GM23338 (cell line): ENCODE results near the gene TM6SF1. TPM values are rescaled to one million over a fixed set of nuclear protein-coding genes. Genes with fewer than 3 reads are reported as not detected.
A peak's percentile ranks its signal among the peaks of the same experiment; 100 is the strongest.
"Not testable (repeated sequence)": the region's sequence is repeated elsewhere in the genome, so short reads cannot be mapped to it uniquely, and the experiment has no call there.

ENCODE experiments used
- ATAC-seq: fragments of 200-7000 bp; cut with Tn5 transposase; 3 replicates; pipeline ENCODE4 v1.9.1; 2020
- DNase-seq: peaks from one replicate; pipeline ENCODE4 v3.0.0-alpha.2; 2015; ENCODE audit warnings: low spot score
- H2AFZ ChIP-seq: fragments of 200-600 bp; sonication (generic); 2 replicates; pipeline ENCODE4 v1.8.0; 2016; ENCODE audit warnings: antibody characterized with exemption, mild to moderate bottlenecking, moderate library complexity
- H3F3A ChIP-seq: fragments of 200-600 bp; sonication (generic); replicated peaks from 2 replicates; pipeline ENCODE4 v1.8.0; 2017; ENCODE audit warnings: antibody characterized with exemption, mixed run types, low read depth
- H3K27ac ChIP-seq: fragments of 200-600 bp; sonication (generic); 2 replicates; pipeline ENCODE4 v1.6.1; 2016; ENCODE audit warnings: low read depth
- H3K27me3 ChIP-seq: fragments of 200-600 bp; sonication (generic); 2 replicates; pipeline ENCODE4 v1.8.0; 2016; ENCODE audit warnings: mild to moderate bottlenecking, mixed run types, moderate library complexity; ENCODE audit not compliant: insufficient read depth
- H3K36me3 ChIP-seq: fragments of 200-600 bp; sonication (generic); 2 replicates; pipeline ENCODE4 v1.8.0; 2016; ENCODE audit warnings: mild to moderate bottlenecking; ENCODE audit not compliant: insufficient read depth
- H3K4me1 ChIP-seq: fragments of 200-600 bp; sonication (generic); 2 replicates; pipeline ENCODE4 v1.8.0; 2016; ENCODE audit warnings: mild to moderate bottlenecking, moderate library complexity; ENCODE audit not compliant: insufficient read depth
- H3K4me2 ChIP-seq: fragments of 200-600 bp; sonication (generic); 2 replicates; pipeline ENCODE4 v1.7.1; 2017; ENCODE audit warnings: mixed run types
- H3K4me3 ChIP-seq: fragments of 200-600 bp; sonication (generic); 2 replicates; pipeline ENCODE4 v1.6.1; 2016; ENCODE audit warnings: mixed run types
- H3K79me2 ChIP-seq: fragments of 200-600 bp; sonication (generic); replicated peaks from 2 replicates; pipeline ENCODE4 v1.8.0; 2017; ENCODE audit warnings: mild to moderate bottlenecking; ENCODE audit not compliant: insufficient read depth
- H3K9me2 ChIP-seq: fragments of 200-600 bp; sonication (generic); 2 replicates; pipeline ENCODE4 v1.8.0; 2017; ENCODE audit not compliant: insufficient read depth
- H4K20me1 ChIP-seq: fragments of 200-600 bp; sonication (generic); replicated peaks from 2 replicates; pipeline ENCODE4 v1.8.0; 2017; ENCODE audit warnings: mild to moderate bottlenecking; ENCODE audit not compliant: insufficient read depth
- H3K27ac Mint-ChIP-seq: 2 replicates; pipeline ENCODE4 v1.8.0; 2020; ENCODE audit warnings: inconsistent platforms, mild to moderate bottlenecking, moderate library complexity, mixed read lengths
- H3K27me3 Mint-ChIP-seq: 3 replicates; pipeline ENCODE4 v1.8.0; 2022; ENCODE audit warnings: low read depth, mild to moderate bottlenecking, moderate library complexity, mixed read lengths, inconsistent platforms; ENCODE audit not compliant: insufficient read depth, poor library complexity
- H3K36me3 Mint-ChIP-seq: 3 replicates; pipeline ENCODE4 v1.8.0; 2021; ENCODE audit warnings: low read depth, mild to moderate bottlenecking, inconsistent platforms, moderate library complexity, mixed read lengths
- H3K4me1 Mint-ChIP-seq: 3 replicates; pipeline ENCODE4 v1.8.0; 2020; ENCODE audit warnings: mild to moderate bottlenecking, inconsistent platforms, mixed read lengths
- H3K4me3 Mint-ChIP-seq: 3 replicates; pipeline ENCODE4 v1.8.0; 2021; ENCODE audit warnings: moderate library complexity, mild to moderate bottlenecking, inconsistent platforms, mixed read lengths
- H3K9me3 Mint-ChIP-seq: 3 replicates; pipeline ENCODE4 v1.8.0; 2020; ENCODE audit warnings: moderate library complexity, mild to moderate bottlenecking, inconsistent platforms, mixed read lengths
- CREB1 ChIP-seq: fragments of 250-450 bp; sonication (Bioruptor Pico); IDR thresholded peaks from 2 replicates; pipeline ENCODE4 v1.5.0; 2020; ENCODE audit warnings: low read depth, mild to moderate bottlenecking, moderate library complexity
- EZH2 ChIP-seq: fragments of 200-600 bp; sonication (generic); IDR thresholded peaks from one replicate; pipeline ENCODE4 v1.8.0; 2017; ENCODE audit warnings: antibody characterized with exemption, mild to moderate bottlenecking, low read depth; ENCODE audit not compliant: unreplicated experiment
- EZH2phosphoT487 ChIP-seq: fragments of 200-600 bp; sonication (generic); IDR thresholded peaks from one replicate; pipeline ENCODE4 v1.8.1; 2018; ENCODE audit warnings: antibody characterized with exemption; ENCODE audit not compliant: unreplicated experiment
- JUNB ChIP-seq: IDR thresholded peaks from one replicate; pipeline ENCODE4 v1.6.1; 2016; ENCODE audit warnings: antibody characterized with exemption; ENCODE audit not compliant: unreplicated experiment
- NANOG ChIP-seq: IDR thresholded peaks from 2 replicates; pipeline ENCODE4 v1.6.1; 2016; ENCODE audit warnings: antibody characterized with exemption, borderline replicate concordance
- POLR2AphosphoS5 ChIP-seq: IDR thresholded peaks from 2 replicates; pipeline ENCODE4 v1.6.1; 2016; ENCODE audit warnings: antibody characterized with exemption, low read depth
- REST ChIP-seq: IDR thresholded peaks from one replicate; pipeline ENCODE4 v1.6.1; 2018; ENCODE audit warnings: antibody characterized with exemption; ENCODE audit not compliant: unreplicated experiment
- STAT1 ChIP-seq: IDR thresholded peaks from one replicate; pipeline ENCODE4 v1.6.1; 2016; ENCODE audit warnings: antibody characterized with exemption; ENCODE audit not compliant: unreplicated experiment
- ZNF114 ChIP-seq: fragments of 250-450 bp; sonication (Bioruptor Pico); IDR thresholded peaks from 2 replicates; pipeline ENCODE4 v1.5.0; 2020; ENCODE audit warnings: mild to moderate bottlenecking, moderate library complexity
- ZNF331 ChIP-seq: fragments of 250-450 bp; sonication (Bioruptor Pico); IDR thresholded peaks from 2 replicates; pipeline ENCODE4 v1.5.0; 2020; ENCODE audit warnings: low read depth, mild to moderate bottlenecking, moderate library complexity
- polyA plus RNA-seq: library from polyadenylated mRNA; unstranded; fragments of >200 nt; fragmentation: Nextera tagmentation; extraction: Ambion mirVana; gene quantifications from 2 replicates; pipeline ENCODE4 v1.2.1, GENCODE V29; 2016
- total RNA-seq: library from RNA; depleted of rRNA; stranded (reverse); fragments of >200 nt; shearing (Covaris generic); gene quantifications from 2 replicates; pipeline ENCODE4 v1.2.3, GENCODE V29; 2014
- TF ChIP-seq, protein P1 (sequence below), 2 experiments: fragments of 200-600 bp in 1 of 2; sonication (generic) in 1 of 2; conservative IDR thresholded peaks; 2 replicates each; pipeline versions ENCODE4 v1.5.1 to v1.6.1; 2016 to 2017; ENCODE audit warnings: antibody characterized with exemption in 2 of 2, low read depth in 2 of 2, mild to moderate bottlenecking in 2 of 2, moderate library complexity in 1 of 2

TM6SF1 gene
- total and polyA plus RNA-seq, 2 experiments from 2014 or later: 0.80 to 1.5 TPM

DNA sequence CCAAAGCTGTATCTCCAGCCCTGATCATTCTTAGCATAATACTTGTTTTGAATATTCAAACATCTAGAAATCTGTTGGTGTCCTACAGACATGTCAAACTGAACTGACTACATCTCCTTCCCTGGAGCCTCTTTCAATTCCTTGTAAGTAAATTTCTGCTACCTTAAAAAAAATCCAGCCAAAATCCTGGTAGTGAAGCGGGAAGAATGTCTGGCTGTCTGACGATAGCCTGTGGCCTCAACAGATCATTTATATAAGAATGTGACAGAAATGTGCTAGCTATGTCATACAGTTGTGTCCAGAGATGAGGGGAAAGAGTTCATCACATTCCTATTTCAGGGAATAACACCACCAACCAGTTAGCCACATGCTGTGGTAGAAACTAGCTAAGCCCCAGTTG is 18.6 kb upstream of the TM6SF1 start (continued):
- TF ChIP-seq REST: no peak
- TF ChIP-seq STAT1: no peak
- TF ChIP-seq, protein P1, sequence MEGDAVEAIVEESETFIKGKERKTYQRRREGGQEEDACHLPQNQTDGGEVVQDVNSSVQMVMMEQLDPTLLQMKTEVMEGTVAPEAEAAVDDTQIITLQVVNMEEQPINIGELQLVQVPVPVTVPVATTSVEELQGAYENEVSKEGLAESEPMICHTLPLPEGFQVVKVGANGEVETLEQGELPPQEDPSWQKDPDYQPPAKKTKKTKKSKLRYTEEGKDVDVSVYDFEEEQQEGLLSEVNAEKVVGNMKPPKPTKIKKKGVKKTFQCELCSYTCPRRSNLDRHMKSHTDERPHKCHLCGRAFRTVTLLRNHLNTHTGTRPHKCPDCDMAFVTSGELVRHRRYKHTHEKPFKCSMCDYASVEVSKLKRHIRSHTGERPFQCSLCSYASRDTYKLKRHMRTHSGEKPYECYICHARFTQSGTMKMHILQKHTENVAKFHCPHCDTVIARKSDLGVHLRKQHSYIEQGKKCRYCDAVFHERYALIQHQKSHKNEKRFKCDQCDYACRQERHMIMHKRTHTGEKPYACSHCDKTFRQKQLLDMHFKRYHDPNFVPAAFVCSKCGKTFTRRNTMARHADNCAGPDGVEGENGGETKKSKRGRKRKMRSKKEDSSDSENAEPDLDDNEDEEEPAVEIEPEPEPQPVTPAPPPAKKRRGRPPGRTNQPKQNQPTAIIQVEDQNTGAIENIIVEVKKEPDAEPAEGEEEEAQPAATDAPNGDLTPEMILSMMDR (conservative IDR thresholded peaks at IDR 0.05; ENCODE audit: low read depth in 2 of 2): no peak
- TF ChIP-seq EZH2: no peak
- TF ChIP-seq CREB1 (CRISPR knock-in tag): no peak

DNA sequence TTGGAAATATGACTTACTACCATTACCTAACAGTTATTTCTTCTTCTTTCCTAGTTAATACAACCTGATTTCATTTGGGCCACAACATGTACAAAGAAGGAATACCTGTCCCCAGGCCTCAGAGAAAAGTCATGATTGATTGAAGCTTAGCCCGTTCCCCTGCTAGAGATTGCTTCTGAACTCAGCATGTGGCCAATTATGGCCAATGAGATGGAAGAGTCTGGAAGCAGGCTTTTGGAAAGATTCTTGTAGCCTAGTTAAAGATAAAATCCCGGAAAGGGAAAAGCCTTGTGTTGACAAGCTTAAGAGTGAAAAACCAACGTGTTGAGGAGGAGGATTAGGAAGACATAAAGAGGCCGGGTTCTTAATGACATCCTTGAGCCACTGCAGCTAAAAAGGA is 17.0 kb upstream of the TM6SF1 start:
- no peak overlapping the region for H3K4me3 ChIP-seq
- no peaks in the 10 kb centered on the region for H3K27me3 ChIP-seq
- H3K9me3 Mint-ChIP-seq: no peaks in the 10 kb centered on the region
- no peak for ATAC-seq
- no peaks in the 10 kb centered on the region for H3K4me1 ChIP-seq
- H3K36me3 ChIP-seq: no peaks in the 10 kb centered on the region
- no peak overlapping the region for H3K4me3 Mint-ChIP-seq
- peaks cover 7% of the 10 kb centered on the region; the same call in 1 of the 2 replicates for H3K9me2 ChIP-seq
- TF ChIP-seq, protein P1 (conservative IDR thresholded peaks at IDR 0.05; ENCODE audit: low read depth in 2 of 2): no peak
- no peak for TF ChIP-seq EZH2phosphoT487
- TF ChIP-seq POLR2AphosphoS5: no peak
- TF ChIP-seq NANOG: no peak
- no peak for TF ChIP-seq ZNF331 (CRISPR knock-in tag)
- no peak for TF ChIP-seq ZNF114 (CRISPR knock-in tag)
- no peak for TF ChIP-seq JUNB
- no peaks in the 10 kb centered on the region for H3K79me2 ChIP-seq
- no peaks in the 10 kb centered on the region for H4K20me1 ChIP-seq
- no peak for DNase-seq
- no peaks in the 10 kb centered on the region for H3F3A ChIP-seq
- no peak overlapping the region for H3K27ac Mint-ChIP-seq
- H3K27ac ChIP-seq: no peak overlapping the region
- no peaks in the 10 kb centered on the region for H3K4me1 Mint-ChIP-seq
- H2AFZ ChIP-seq: peak overlapping the region; percentile 49; the same call in 1 of the 2 replicates
- H3K4me2 ChIP-seq: no peak overlapping the region
- H3K27me3 Mint-ChIP-seq: peaks cover 2% of the 10 kb centered on the region
- H3K36me3 Mint-ChIP-seq: no peaks in the 10 kb centered on the region

DNA sequence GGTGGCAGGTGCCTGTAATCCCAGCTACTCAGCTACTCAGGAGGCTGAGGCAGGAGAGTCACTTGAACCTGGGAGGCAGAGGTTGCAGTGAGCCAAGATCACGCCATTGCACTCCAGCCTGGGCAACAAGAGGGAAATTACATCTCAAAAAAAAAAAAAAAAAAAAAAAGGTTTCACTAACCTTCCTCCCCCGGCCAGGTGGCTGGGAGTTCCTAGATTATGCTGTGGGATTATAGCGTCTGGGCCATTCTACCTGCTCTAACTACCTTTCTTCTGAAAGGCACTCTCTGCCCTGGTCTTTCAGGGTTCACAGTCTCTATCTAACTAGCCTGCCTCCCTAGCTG is 15.5 kb upstream of the TM6SF1 start:
- DNase-seq, H4K20me1 ChIP-seq, H3K27me3 Mint-ChIP-seq, H3F3A ChIP-seq, H3K4me1 Mint-ChIP-seq, H3K27ac ChIP-seq, H3K4me3 Mint-ChIP-seq, H3K9me3 Mint-ChIP-seq, H3K27ac Mint-ChIP-seq, H3K4me2 ChIP-seq, H2AFZ ChIP-seq, H3K27me3 ChIP-seq, H3K9me2 ChIP-seq, ATAC-seq, H3K4me1 ChIP-seq, H3K36me3 Mint-ChIP-seq, H3K79me2 ChIP-seq, H3K4me3 ChIP-seq, H3K36me3 ChIP-seq: not testable (repeated sequence)
